ENCODE measurements around the gene ADAP2. TPM values are rescaled to one million over a fixed set of nuclear protein-coding genes. Genes with fewer than 3 reads are reported as not detected.
A peak's percentile ranks its signal among the peaks of the same experiment; 100 is the strongest.

The ADAP2 gene
- total and polyA plus RNA-seq, 2 of the 8 experiments (the other 6 are each of a cell fraction or from before 2014, with no cell fraction given): 0.76 to 1.1 TPM

- Histone ChIP-seq H2BK15ac (ENCODE audit: low read length) (no peak overlapping the region), H2BK120ac (replicated peaks; ENCODE audit: low read depth, low read length) (no peak overlapping the region), H3K4ac (replicated peaks; ENCODE audit: insufficient read length, low read depth, low read length) (no peak overlapping the region), H4K20me1 (replicated peaks in 1 of 2; ENCODE audit: control insufficient read depth in 1 of 2, insufficient read depth in 2 of 2, low read length in 2 of 2) (no peaks in the 10 kb centered on the region), H2AK5ac (ENCODE audit: low read depth, low read length) (no peak overlapping the region), H3K23ac (ENCODE audit: insufficient read length) (no peak overlapping the region), H3K18ac (ENCODE audit: extremely low read depth, low read length) (no peak overlapping the region), H3K23me2 (ENCODE audit: low read depth, low read length) (peaks cover 6% of the 10 kb centered on the region), H3K9me3 (ENCODE audit: insufficient read depth in 2 of 2, low read depth in 1 of 2, low read length in 1 of 2) (no peaks in the 10 kb centered on the region), H2BK12ac (ENCODE audit: low read depth, low read length) (no peak overlapping the region), H2BK5ac (ENCODE audit: low read depth, low read length) (no peak overlapping the region), H4K8ac (ENCODE audit: extremely low read depth, insufficient read depth, low read length) (no peak overlapping the region), H3K36me3 (ENCODE audit: control insufficient read depth in 2 of 4, insufficient read depth in 4 of 4, low read length in 3 of 4) (no peaks in the 10 kb centered on the region), H3K4me3 (ENCODE audit: extremely low read depth in 1 of 4, insufficient read depth in 2 of 4, low read depth in 3 of 4, low read length in 4 of 4) (no peak overlapping the region), H3K79me1 (ENCODE audit: low read depth, low read length) (no peaks in the 10 kb centered on the region), H3K27me3 (replicated peaks in 1 of 4; ENCODE audit: control insufficient read depth in 3 of 4, extremely low read depth in 1 of 4, insufficient read depth in 3 of 4, low read length in 3 of 4) (peaks cover 16 to 42% (median 34%) of the 10 kb centered on the region in 4 experiments), H3K4me1 (replicated peaks in 1 of 4; ENCODE audit: control insufficient read depth in 3 of 4, insufficient read depth in 4 of 4, low read length in 3 of 4) (peaks cover 0 to 11% (median 5%) of the 10 kb centered on the region in 4 experiments; a peak in 4 of 7 replicates), H4K91ac (replicated peaks; ENCODE audit: insufficient read length, low read length) (no peak overlapping the region), H3K27ac (ENCODE audit: low read depth, low read length) (no peak overlapping the region), H2BK20ac (ENCODE audit: low read length) (no peak overlapping the region), H3K9ac (replicated peaks in 1 of 4; ENCODE audit: extremely low read depth in 1 of 4, low read depth in 3 of 4, low read length in 3 of 4) (peak overlapping the region in 2 of 4 experiments; percentile 34 to 52; a peak in 2 of 7 replicates), H3K4me2 (ENCODE audit: insufficient read depth in 1 of 2, low read depth in 2 of 2, low read length in 2 of 2) (no peak overlapping the region), H3K14ac (ENCODE audit: insufficient read length) (no peak overlapping the region), H3K79me2 (ENCODE audit: control insufficient read depth in 1 of 2, insufficient read depth in 2 of 2, low read length in 2 of 2) (0 out of 4 replicates have a peak, but pooled peaks cover 0 to 3% of the 10 kb centered on the region in 2 experiments), H3K56ac (replicated peaks; ENCODE audit: insufficient read length, low read depth, low read length) (no peak overlapping the region), H2AFZ (ENCODE audit: low read length) (no peak overlapping the region), H4K5ac (ENCODE audit: insufficient read length, low read depth, low read length) (no peak overlapping the region)
- POLR2A ChIA-PET (ENCODE audit: partially characterized antibody): no interaction called here
- FAIRE-seq (no peak), DNase-seq (ENCODE audit: low read depth in 1 of 2, low spot score in 2 of 2) (no peak)
- TF ChIP-seq SIN3A (conservative IDR thresholded peaks at IDR 0.05 in 1 of 2, IDR thresholded peaks at IDR 0.05 in 1 of 2; ENCODE audit: low read depth in 1 of 2, low read length in 2 of 2) (no peak), RAD21 (IDR thresholded peaks at IDR 0.05 in 1 of 2, conservative IDR thresholded peaks at IDR 0.05 in 1 of 2; ENCODE audit: low read depth in 2 of 2, low read length in 2 of 2) (0 out of 4 replicates have a peak, but pooled peaks of 1 of the 2 experiments have one; percentile 20)
- CTCF ChIA-PET (ENCODE audit: partially characterized antibody): interaction anchor here (0.5 to 1.8 kb wide), 8 partner anchors 9 to 585 kb away, joined by 3 to 5 read pairs (median 3); no protein-coding TSS in a partner anchor
- 94% methylated on average over 2 of the region's 2 CpGs; no CpG with 5 or more reads in 1 of the 2 experiments for WGBS, 2 experiments (ENCODE audit: extremely low coverage in 1 of 2, insufficient coverage in 1 of 2, insufficient read length in 1 of 2, insufficient replicate concordance in 2 of 2, low coverage in 1 of 2, low lambda C conversion rate in 2 of 2, missing lambda C conversion rate in 1 of 2)
These were observed 2.6 kb downstream of the ADAP2 start for GRCh38 chr17:30924341-30924740.

Measured in H1 (cell line).